Measurements from ENCODE around the gene KNSTRN. TPM values are rescaled to one million over a fixed set of nuclear protein-coding genes. Genes with fewer than 3 reads are reported as not detected.

The KNSTRN gene
- total RNA-seq, 4 donors from 2014 or later: 10.8 to 30.9 (median 22.1) TPM

- Histone ChIP-seq H3K4me1 (peaks cover 0 to 5% of the 10 kb centered on the region in 2 donors), H3K9me3 (no peaks in the 10 kb centered on the region), H3K27me3 (no peaks in the 10 kb centered on the region), H3K36me3 (no peaks in the 10 kb centered on the region), H3K4me3 (no peak overlapping the region), H3K27ac (no peak overlapping the region)
- DNase-seq (no peak), ATAC-seq (no peak)
- intact Hi-C loops (cut with DNase I; ENCODE audit: low total_unique reads): no loop called here
- in situ Hi-C loops (cut with MboI; ENCODE audit: low sequenced_read_pairs in 4 of 4): loop anchor here in 3 of 4 donors (10.0 kb wide), 5 partner anchors 82 to 212 kb away; partner anchors contain the start of genes ANKRD63 (in 1 of the 3) and CCDC9B (in 1 of the 3)
- TF ChIP-seq POLR2A (IDR thresholded peaks at IDR 0.05): no peak
- no peak for TF ChIP-seq CTCF (IDR thresholded peaks at IDR 0.05 in 4 of 5, conservative IDR thresholded peaks at IDR 0.05 in 1 of 5)
Observed at GRCh38 chr15:40427188-40427587, 44.7 kb downstream of the KNSTRN start.

- H3K27me3 ChIP-seq: no peaks in the 10 kb centered on the region
- H3K4me3 ChIP-seq: no peak overlapping the region
- H3K9me3 ChIP-seq: no peaks in the 10 kb centered on the region
- in situ Hi-C loops (cut with MboI; ENCODE audit: low sequenced_read_pairs in 4 of 4): loop anchor here in 3 of 4 donors (10.0 kb wide), 5 partner anchors 83 to 213 kb away; partner anchors contain the start of genes ANKRD63 (in 1 of the 3) and CCDC9B (in 1 of the 3)
- H3K4me1 ChIP-seq: peaks cover 0 to 5% of the 10 kb centered on the region in 2 donors
- ATAC-seq: no peak
- H3K36me3 ChIP-seq: no peaks in the 10 kb centered on the region
- TF ChIP-seq POLR2A (IDR thresholded peaks at IDR 0.05): no peak
- no peak for TF ChIP-seq CTCF (IDR thresholded peaks at IDR 0.05 in 4 of 5, conservative IDR thresholded peaks at IDR 0.05 in 1 of 5)
- intact Hi-C loops (cut with DNase I; ENCODE audit: low total_unique reads): no loop called here
- no peak for DNase-seq
- H3K27ac ChIP-seq: no peak overlapping the region
Observed at GRCh38 chr15:40428185-40428584, 45.7 kb downstream of the KNSTRN start.

GRCh38 chr15:40429068-40429710, 46.7 kb downstream of the KNSTRN start:
- H3K36me3 ChIP-seq: no peaks in the 10 kb centered on the region
- H3K4me1 ChIP-seq: peaks cover 0 to 5% of the 10 kb centered on the region in 2 donors
- TF ChIP-seq POLR2A (IDR thresholded peaks at IDR 0.05) (no peak), CTCF (IDR thresholded peaks at IDR 0.05 in 4 of 5, conservative IDR thresholded peaks at IDR 0.05 in 1 of 5) (no peak)
- no peaks in the 10 kb centered on the region for H3K9me3 ChIP-seq
- no peak overlapping the region for H3K27ac ChIP-seq
- DNase-seq (no peak), ATAC-seq (no peak)
- intact Hi-C loops (cut with DNase I; ENCODE audit: low total_unique reads): no loop called here
- H3K27me3 ChIP-seq: no peaks in the 10 kb centered on the region
- H3K4me3 ChIP-seq: no peak overlapping the region
- in situ Hi-C loops (cut with MboI; ENCODE audit: low sequenced_read_pairs in 4 of 4): loop anchor here in 3 of 4 donors (10.0 kb wide), 5 partner anchors 84 to 214 kb away; partner anchors contain the start of genes ANKRD63 (in 1 of the 3) and CCDC9B (in 1 of the 3)

- Histone ChIP-seq H3K36me3 (no peaks in the 10 kb centered on the region), H3K4me3 (no peak overlapping the region), H3K4me1 (no peaks in the 10 kb centered on the region), H3K27me3 (no peaks in the 10 kb centered on the region), H3K9me3 (no peaks in the 10 kb centered on the region), H3K27ac (no peak overlapping the region)
- TF ChIP-seq CTCF (IDR thresholded peaks at IDR 0.05 in 4 of 5, conservative IDR thresholded peaks at IDR 0.05 in 1 of 5): no peak
- ATAC-seq: no peak
- DNase-seq: no peak
- intact Hi-C loops (cut with DNase I; ENCODE audit: low total_unique reads) (no loop called here), in situ Hi-C loops (cut with MboI; ENCODE audit: low sequenced_read_pairs in 4 of 4) (no loop called here)
Observed at GRCh38 chr15:40430271-40430805, 47.8 kb downstream of the KNSTRN start.
